A549 (cell line): ENCODE measurements around the gene GNRH2. TPM values are rescaled to one million over a fixed set of nuclear protein-coding genes. Genes with fewer than 3 reads are reported as not detected.
A peak's percentile ranks its signal among the peaks of the same experiment; 100 is the strongest.

ENCODE experiments used
- ATAC-seq, 2 experiments: fragments of 200-7000 bp in 1 of 2; fragments of >200 bp in 1 of 2; cut with Nextera tagmentation in 1 of 2; cut with Tn5 transposase in 1 of 2; 3 replicates each; pipeline versions ENCODE4 v1.8.0 to v1.9.1; 2018 to 2020; ENCODE audit warnings: mild to moderate bottlenecking in 1 of 2, moderate library complexity in 1 of 2
- CTCF ChIA-PET: fragments of 300-600 bp; sonication (Branson Sonifier 250); formaldehyde crosslinking; extraction: SDS; loops from one replicate; lab custom pipeline; 2021; ENCODE audit warnings: antibody characterized with exemption, inconsistent platforms; lab: Yijun Ruan, JAX
- POLR2A ChIA-PET: fragments of 350-600 bp; formaldehyde crosslinking; extraction: SDS; loops from one replicate; lab custom pipeline; 2021; ENCODE audit warnings: antibody characterized with exemption, inconsistent platforms; lab: Yijun Ruan, JAX
- DNase-seq, 2 experiments: peaks; one replicate each; pipeline versions ENCODE4 v3.0.0 to v3.0.0-alpha.2; 2011 to 2016; ENCODE audit warnings: low read depth in 1 of 2, low spot score in 1 of 2
- FAIRE-seq: peaks from 2 replicates; lab custom pipeline; 2011; peaks lifted over from hg19 to GRCh38; lab: Jason Lieb, UNC
- H3K27ac ChIP-seq, 2 experiments: fragments of >200 bp; sonication (Bioruptor Twin); formaldehyde crosslinking; 3 replicates each; pipeline ENCODE4 v1.5.1; 2016 to 2017
- H3K4me1 ChIP-seq: fragments of >200 bp; sonication (Bioruptor Twin); formaldehyde crosslinking; 3 replicates; pipeline ENCODE4 v1.6.1; 2016
- H3K4me2 ChIP-seq: fragments of >200 bp; sonication (Bioruptor Twin); formaldehyde crosslinking; 3 replicates; pipeline ENCODE4 v1.6.1; 2016
- H3K4me3 ChIP-seq: fragments of >200 bp; sonication (Bioruptor Twin); formaldehyde crosslinking; 3 replicates; pipeline ENCODE4 v1.5.1; 2016
- H3K9me3 ChIP-seq: fragments of >200 bp; sonication (Bioruptor Twin); formaldehyde crosslinking; 3 replicates; pipeline ENCODE4 v1.6.1; 2016
- CBX2 ChIP-seq: fragments of 200-600 bp; sonication (generic); IDR thresholded peaks from 2 replicates; pipeline ENCODE4 v1.6.1; 2016; ENCODE audit warnings: low read depth, mild to moderate bottlenecking, borderline replicate concordance
- CHD4 ChIP-seq: fragments of 200-600 bp; sonication (generic); IDR thresholded peaks from 2 replicates; pipeline ENCODE4 v1.6.1; 2016; ENCODE audit warnings: antibody characterized with exemption, mild to moderate bottlenecking, borderline replicate concordance
- EHMT2 ChIP-seq: fragments of 200-600 bp; sonication (generic); IDR thresholded peaks from 2 replicates; pipeline ENCODE4 v1.6.1; 2016; ENCODE audit warnings: antibody characterized with exemption, low read depth, mild to moderate bottlenecking, moderate library complexity
- GATA3 ChIP-seq: IDR thresholded peaks from 2 replicates; pipeline ENCODE4 v1.6.1; 2012; ENCODE audit warnings: borderline replicate concordance
- HDAC2 ChIP-seq: fragments of 200-600 bp; sonication (generic); IDR thresholded peaks from 2 replicates; pipeline ENCODE4 v1.6.1; 2016
- HEYL ChIP-seq: fragments of 250-450 bp; sonication (Bioruptor Pico); IDR thresholded peaks from 2 replicates; pipeline ENCODE4 v1.8.0; 2021; ENCODE audit warnings: mild to moderate bottlenecking, moderate library complexity
- HOXA7 ChIP-seq: fragments of 250-450 bp; sonication (Bioruptor Pico); IDR thresholded peaks from 2 replicates; pipeline ENCODE4 v1.5.0; 2020; ENCODE audit warnings: mild to moderate bottlenecking, moderate library complexity
- HOXB13 ChIP-seq: fragments of 250-450 bp; sonication (Bioruptor Pico); IDR thresholded peaks from 2 replicates; pipeline ENCODE4 v1.5.0; 2020; ENCODE audit warnings: low read depth, mild to moderate bottlenecking, moderate library complexity
- KDM5A ChIP-seq: fragments of 200-600 bp; sonication (generic); IDR thresholded peaks from 2 replicates; pipeline ENCODE4 v1.6.1; 2016; ENCODE audit warnings: antibody characterized with exemption, mild to moderate bottlenecking
- PHF8 ChIP-seq: fragments of 200-600 bp; sonication (generic); IDR thresholded peaks from 2 replicates; pipeline ENCODE4 v1.6.1; 2016; ENCODE audit warnings: low read depth, mild to moderate bottlenecking, antibody characterized with exemption, moderate library complexity, borderline replicate concordance
- RAD21 ChIP-seq, 2 experiments: fragments of >200 bp in 1 of 2; sonication (Bioruptor Twin) in 1 of 2; formaldehyde crosslinking in 1 of 2; IDR thresholded peaks in 1 of 2; conservative IDR thresholded peaks in 1 of 2; 2 replicates in 1 of 2; 3 replicates in 1 of 2; pipeline ENCODE4 v1.6.1; 2012 to 2018; ENCODE audit warnings: inconsistent platforms in 1 of 2
- RCOR1 ChIP-seq: fragments of 150-350 bp; IDR thresholded peaks from 2 replicates; pipeline ENCODE4 v1.6.1; 2014; ENCODE audit warnings: antibody characterized with exemption, low read length, low read depth
- RNF2 ChIP-seq: fragments of 200-600 bp; sonication (generic); IDR thresholded peaks from 2 replicates; pipeline ENCODE4 v1.6.1; 2016; ENCODE audit warnings: low read depth, mild to moderate bottlenecking, antibody characterized with exemption, moderate library complexity, borderline replicate concordance
- SMC3 ChIP-seq: fragments of >200 bp; sonication (Bioruptor Twin); formaldehyde crosslinking; IDR thresholded peaks from 3 replicates; pipeline ENCODE4 v1.6.1; 2018; ENCODE audit warnings: inconsistent platforms
- TP53 ChIP-seq: fragments of 250-450 bp; sonication (Bioruptor Pico); IDR thresholded peaks from 2 replicates; pipeline ENCODE4 v1.5.0; 2021; ENCODE audit warnings: mild to moderate bottlenecking, moderate library complexity
- WGBS: methylation state at CpG from one replicate; pipeline ENCODE4 v1.1.6; 2017; ENCODE audit errors: missing lambda C conversion rate; 5-methylcytosine and 5-hydroxymethylcytosine counted together
- polyA plus RNA-seq, 4 experiments: library from polyadenylated mRNA; depleted of rRNA in 3 of 4; stranded (reverse); fragments of >200 nt; fragmentation: RNase III in 1 of 4; extraction: RNeasy Plus Mini Kit Qiagen cat#74134 plus additional on column Dnase treatment in 1 of 4; gene quantifications; 2 replicates in 3 of 4; 3 replicates in 1 of 4; pipeline ENCODE4 v1.2.3, GENCODE V29; 2011 to 2017
- TF ChIP-seq, protein P1 (sequence below): fragments of 200-600 bp; sonication (generic); IDR thresholded peaks from 2 replicates; pipeline ENCODE4 v1.6.1; 2016; ENCODE audit warnings: antibody characterized with exemption, mild to moderate bottlenecking, moderate library complexity
- TF ChIP-seq, protein P2 (sequence below): fragments of >200 bp; sonication (Bioruptor Twin); formaldehyde crosslinking; IDR thresholded peaks from 3 replicates; pipeline ENCODE4 v1.5.1; 2016
- TF ChIP-seq, protein P3 (sequence below): fragments of >200 bp; sonication (Bioruptor Twin); formaldehyde crosslinking; IDR thresholded peaks from 3 replicates; pipeline ENCODE4 v1.6.1; 2016
- TF ChIP-seq, protein P4 (sequence below): IDR thresholded peaks from 2 replicates; pipeline ENCODE4 v1.6.1; 2012; ENCODE audit warnings: low read depth, borderline replicate concordance
- TF ChIP-seq, protein P5 (sequence below): IDR thresholded peaks from 2 replicates; pipeline ENCODE4 v1.6.1; 2012

GNRH2 gene
- polyA plus RNA-seq, 2 of the 4 experiments (the other 2 are of a cell fraction) = 0.12 TPM; not detected in 1

DNA sequence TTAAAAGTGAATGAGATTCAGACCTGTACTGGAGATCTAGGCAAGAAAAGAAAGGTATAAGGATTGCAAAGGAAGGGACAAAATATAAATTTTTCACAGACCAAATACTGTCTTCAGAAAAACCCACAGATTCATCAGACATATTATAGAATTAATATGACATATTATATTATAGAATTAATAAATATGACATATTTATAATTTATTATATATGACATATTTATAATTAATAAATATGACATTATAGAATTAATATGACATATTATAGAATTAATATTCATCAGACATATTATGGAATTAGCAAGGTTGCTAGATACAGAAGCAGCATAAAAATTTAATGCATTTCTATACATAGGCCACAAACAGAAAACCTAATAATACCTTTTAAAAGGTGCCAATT is 44.7 kb upstream of the GNRH2 start:
- CTCF ChIA-PET = interaction anchor here (1.4 kb wide), 1 partner anchor 243 kb away, joined by 4 read pairs; no protein-coding TSS in a partner anchor
- Histone ChIP-seq H3K4me3 (no peak overlapping the region), H3K4me2 (no peak overlapping the region), H3K27ac (no peak overlapping the region), H3K9me3 (no peaks in the 10 kb centered on the region), H3K4me1 (no peaks in the 10 kb centered on the region)
- no peak for TF ChIP-seq HDAC2
- TF ChIP-seq CBX2 = no peak
- TF ChIP-seq, protein P1, sequence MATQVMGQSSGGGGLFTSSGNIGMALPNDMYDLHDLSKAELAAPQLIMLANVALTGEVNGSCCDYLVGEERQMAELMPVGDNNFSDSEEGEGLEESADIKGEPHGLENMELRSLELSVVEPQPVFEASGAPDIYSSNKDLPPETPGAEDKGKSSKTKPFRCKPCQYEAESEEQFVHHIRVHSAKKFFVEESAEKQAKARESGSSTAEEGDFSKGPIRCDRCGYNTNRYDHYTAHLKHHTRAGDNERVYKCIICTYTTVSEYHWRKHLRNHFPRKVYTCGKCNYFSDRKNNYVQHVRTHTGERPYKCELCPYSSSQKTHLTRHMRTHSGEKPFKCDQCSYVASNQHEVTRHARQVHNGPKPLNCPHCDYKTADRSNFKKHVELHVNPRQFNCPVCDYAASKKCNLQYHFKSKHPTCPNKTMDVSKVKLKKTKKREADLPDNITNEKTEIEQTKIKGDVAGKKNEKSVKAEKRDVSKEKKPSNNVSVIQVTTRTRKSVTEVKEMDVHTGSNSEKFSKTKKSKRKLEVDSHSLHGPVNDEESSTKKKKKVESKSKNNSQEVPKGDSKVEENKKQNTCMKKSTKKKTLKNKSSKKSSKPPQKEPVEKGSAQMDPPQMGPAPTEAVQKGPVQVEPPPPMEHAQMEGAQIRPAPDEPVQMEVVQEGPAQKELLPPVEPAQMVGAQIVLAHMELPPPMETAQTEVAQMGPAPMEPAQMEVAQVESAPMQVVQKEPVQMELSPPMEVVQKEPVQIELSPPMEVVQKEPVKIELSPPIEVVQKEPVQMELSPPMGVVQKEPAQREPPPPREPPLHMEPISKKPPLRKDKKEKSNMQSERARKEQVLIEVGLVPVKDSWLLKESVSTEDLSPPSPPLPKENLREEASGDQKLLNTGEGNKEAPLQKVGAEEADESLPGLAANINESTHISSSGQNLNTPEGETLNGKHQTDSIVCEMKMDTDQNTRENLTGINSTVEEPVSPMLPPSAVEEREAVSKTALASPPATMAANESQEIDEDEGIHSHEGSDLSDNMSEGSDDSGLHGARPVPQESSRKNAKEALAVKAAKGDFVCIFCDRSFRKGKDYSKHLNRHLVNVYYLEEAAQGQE = no peak
- POLR2A ChIA-PET = no interaction called here
- FAIRE-seq = no peak
- DNase-seq = no peak
- no peak for ATAC-seq

DNA sequence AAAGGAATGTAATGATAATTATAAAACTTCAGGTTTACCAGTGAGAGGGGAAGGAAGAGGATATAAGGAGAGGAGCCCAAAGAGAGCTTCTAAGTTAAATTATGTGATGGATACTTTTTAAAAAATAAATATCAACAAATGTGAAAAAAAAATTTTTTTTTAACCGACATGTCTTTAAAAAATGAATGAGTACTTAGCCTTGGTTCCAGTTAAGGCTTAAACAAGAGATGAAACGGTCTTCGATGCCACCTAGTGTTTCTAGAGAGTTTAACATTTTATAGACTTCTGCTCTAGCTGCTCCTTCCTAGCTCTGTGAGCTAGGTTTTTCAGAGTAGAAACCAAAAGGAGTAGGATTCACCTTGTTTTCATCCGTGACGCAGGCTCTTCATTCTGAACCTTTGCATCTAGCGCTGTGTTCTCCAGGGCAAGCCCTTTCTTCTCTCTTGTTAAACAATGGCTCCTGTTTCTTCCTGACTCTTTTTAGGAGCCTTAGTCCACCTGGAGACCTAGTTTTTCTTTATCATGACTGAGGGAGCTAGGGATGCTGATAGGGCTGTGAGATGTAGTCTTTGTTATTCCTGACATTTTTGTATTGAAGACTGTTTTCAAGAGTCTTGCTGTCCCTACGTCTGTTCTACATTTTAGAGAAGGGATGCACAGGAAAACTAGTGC is 42.4 kb upstream of the GNRH2 start:
- no peak overlapping the region for H3K4me2 ChIP-seq
- 22% methylated on average over 7 of the region's 7 CpGs for WGBS
- H3K4me3 ChIP-seq = no peak overlapping the region
- peak; percentile 60 to 80 for DNase-seq
- ATAC-seq = peak; percentile 98 to 99
- TF ChIP-seq EHMT2 = no peak
- no peak for TF ChIP-seq PHF8
- TF ChIP-seq, protein P2, sequence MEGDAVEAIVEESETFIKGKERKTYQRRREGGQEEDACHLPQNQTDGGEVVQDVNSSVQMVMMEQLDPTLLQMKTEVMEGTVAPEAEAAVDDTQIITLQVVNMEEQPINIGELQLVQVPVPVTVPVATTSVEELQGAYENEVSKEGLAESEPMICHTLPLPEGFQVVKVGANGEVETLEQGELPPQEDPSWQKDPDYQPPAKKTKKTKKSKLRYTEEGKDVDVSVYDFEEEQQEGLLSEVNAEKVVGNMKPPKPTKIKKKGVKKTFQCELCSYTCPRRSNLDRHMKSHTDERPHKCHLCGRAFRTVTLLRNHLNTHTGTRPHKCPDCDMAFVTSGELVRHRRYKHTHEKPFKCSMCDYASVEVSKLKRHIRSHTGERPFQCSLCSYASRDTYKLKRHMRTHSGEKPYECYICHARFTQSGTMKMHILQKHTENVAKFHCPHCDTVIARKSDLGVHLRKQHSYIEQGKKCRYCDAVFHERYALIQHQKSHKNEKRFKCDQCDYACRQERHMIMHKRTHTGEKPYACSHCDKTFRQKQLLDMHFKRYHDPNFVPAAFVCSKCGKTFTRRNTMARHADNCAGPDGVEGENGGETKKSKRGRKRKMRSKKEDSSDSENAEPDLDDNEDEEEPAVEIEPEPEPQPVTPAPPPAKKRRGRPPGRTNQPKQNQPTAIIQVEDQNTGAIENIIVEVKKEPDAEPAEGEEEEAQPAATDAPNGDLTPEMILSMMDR = peak; percentile 92
- TF ChIP-seq TP53 (CRISPR knock-in tag) = no peak
- no peak for TF ChIP-seq HOXB13
- TF ChIP-seq RNF2 = no peak
- TF ChIP-seq RAD21 (conservative IDR thresholded peaks at IDR 0.05 in 1 of 2, IDR thresholded peaks at IDR 0.05 in 1 of 2) = peak; percentile 86 to 89
- no peak for TF ChIP-seq CBX2
- TF ChIP-seq HDAC2 = no peak
- TF ChIP-seq, protein P3, sequence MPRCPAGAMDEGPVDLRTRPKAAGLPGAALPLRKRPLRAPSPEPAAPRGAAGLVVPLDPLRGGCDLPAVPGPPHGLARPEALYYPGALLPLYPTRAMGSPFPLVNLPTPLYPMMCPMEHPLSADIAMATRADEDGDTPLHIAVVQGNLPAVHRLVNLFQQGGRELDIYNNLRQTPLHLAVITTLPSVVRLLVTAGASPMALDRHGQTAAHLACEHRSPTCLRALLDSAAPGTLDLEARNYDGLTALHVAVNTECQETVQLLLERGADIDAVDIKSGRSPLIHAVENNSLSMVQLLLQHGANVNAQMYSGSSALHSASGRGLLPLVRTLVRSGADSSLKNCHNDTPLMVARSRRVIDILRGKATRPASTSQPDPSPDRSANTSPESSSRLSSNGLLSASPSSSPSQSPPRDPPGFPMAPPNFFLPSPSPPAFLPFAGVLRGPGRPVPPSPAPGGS = no peak
- no peak for TF ChIP-seq CHD4
- no peak for TF ChIP-seq GATA3
- TF ChIP-seq KDM5A = no peak
- TF ChIP-seq RCOR1 = no peak
- TF ChIP-seq, protein P4, sequence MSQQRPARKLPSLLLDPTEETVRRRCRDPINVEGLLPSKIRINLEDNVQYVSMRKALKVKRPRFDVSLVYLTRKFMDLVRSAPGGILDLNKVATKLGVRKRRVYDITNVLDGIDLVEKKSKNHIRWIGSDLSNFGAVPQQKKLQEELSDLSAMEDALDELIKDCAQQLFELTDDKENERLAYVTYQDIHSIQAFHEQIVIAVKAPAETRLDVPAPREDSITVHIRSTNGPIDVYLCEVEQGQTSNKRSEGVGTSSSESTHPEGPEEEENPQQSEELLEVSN = no peak
- TF ChIP-seq HEYL (CRISPR knock-in tag) = no peak
- TF ChIP-seq SMC3 = peak; percentile 84
- TF ChIP-seq, protein P5, sequence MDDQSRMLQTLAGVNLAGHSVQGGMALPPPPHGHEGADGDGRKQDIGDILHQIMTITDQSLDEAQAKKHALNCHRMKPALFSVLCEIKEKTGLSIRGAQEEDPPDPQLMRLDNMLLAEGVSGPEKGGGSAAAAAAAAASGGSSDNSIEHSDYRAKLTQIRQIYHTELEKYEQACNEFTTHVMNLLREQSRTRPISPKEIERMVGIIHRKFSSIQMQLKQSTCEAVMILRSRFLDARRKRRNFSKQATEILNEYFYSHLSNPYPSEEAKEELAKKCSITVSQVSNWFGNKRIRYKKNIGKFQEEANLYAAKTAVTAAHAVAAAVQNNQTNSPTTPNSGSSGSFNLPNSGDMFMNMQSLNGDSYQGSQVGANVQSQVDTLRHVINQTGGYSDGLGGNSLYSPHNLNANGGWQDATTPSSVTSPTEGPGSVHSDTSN = no peak
- no peak for TF ChIP-seq HOXA7 (CRISPR knock-in tag)
- TF ChIP-seq, all 56 proteins: peak for 3
- no peaks in the 10 kb centered on the region for H3K4me1 ChIP-seq
- peak; percentile 96 for FAIRE-seq
- ChIA-PET CTCF (interaction anchor here (0.5 to 2.9 kb wide), 56 partner anchors 8 to 538 kb away, joined by 3 to 31 read pairs (median 4); partner anchors contain the start of gene PTPRA), POLR2A (interaction anchor here (1.0 to 1.6 kb wide), 2 partner anchors 128 to 530 kb away, joined by 3 to 8 read pairs; partner anchors contain the start of genes PTPRA and SNRPB)
- no peak overlapping the region for H3K27ac ChIP-seq
- H3K9me3 ChIP-seq = no peaks in the 10 kb centered on the region
